Breast epithelium (tissue), 4 donors: ENCODE data around the gene CDH23. TPM values are rescaled to one million over a fixed set of nuclear protein-coding genes. Genes with fewer than 3 reads are reported as not detected.

ENCODE experiments used
- DNase-seq, 2 donors: peaks; one replicate each; pipeline ENCODE4 v3.0.0-alpha.2; 2019; ENCODE audit warnings: low spot score in 2 of 2
- H3K27ac ChIP-seq, 2 donors: fragments of 200-600 bp; sonication (generic) in 1 of 2; one replicate each; pipeline ENCODE4 v1.5.1; 2016 to 2019; ENCODE audit warnings: mild to moderate bottlenecking in 1 of 2
- H3K27me3 ChIP-seq, 2 donors: fragments of 200-600 bp; sonication (generic) in 1 of 2; one replicate each; pipeline versions ENCODE4 v1.5.1 to v1.6.0; 2017 to 2019; ENCODE audit warnings: control low read depth in 1 of 2, mild to moderate bottlenecking in 1 of 2
- H3K36me3 ChIP-seq: fragments of 200-600 bp; one replicate; pipeline ENCODE4 v1.5.1; 2019
- H3K4me1 ChIP-seq, 2 donors: fragments of 200-600 bp; sonication (generic); one replicate each; pipeline ENCODE4 v1.5.1; 2016 to 2019; ENCODE audit warnings: control low read depth in 1 of 2
- H3K4me3 ChIP-seq, 3 donors: fragments of 200-600 bp; sonication (generic); 1 replicate in 2 of 3; 2 replicates in 1 of 3; pipeline ENCODE4 v1.5.1; 2016 to 2019; ENCODE audit warnings: mild to moderate bottlenecking in 3 of 3, moderate library complexity in 2 of 3
- H3K9me3 ChIP-seq, 2 donors: fragments of 200-600 bp; sonication (generic) in 1 of 2; one replicate each; pipeline ENCODE4 v1.5.1; 2016 to 2019; ENCODE audit warnings: control low read depth in 1 of 2
- CTCF ChIP-seq, 3 donors: fragments of 450-650 bp; IDR thresholded peaks; one replicate each; pipeline ENCODE4 v1.5.1; 2016 to 2017; ENCODE audit warnings: antibody characterized with exemption in 3 of 3, mild to moderate bottlenecking in 3 of 3, moderate library complexity in 3 of 3
- POLR2A ChIP-seq: fragments of 450-650 bp; IDR thresholded peaks from one replicate; pipeline ENCODE4 v1.6.1; 2016; ENCODE audit warnings: antibody characterized with exemption, mild to moderate bottlenecking, moderate library complexity
- POLR2AphosphoS5 ChIP-seq, 3 donors: sonication (generic); formaldehyde crosslinking; IDR thresholded peaks; one replicate each; pipeline ENCODE4 v1.6.1; 2017; ENCODE audit warnings: antibody characterized with exemption in 3 of 3
- intact Hi-C: fragments of 100-400 bp; cut with DNase I; formaldehyde crosslinking; loops from one replicate; pipeline ENCODE4 v1.15.1; 2023; ENCODE audit warnings: low total_unique reads
- total RNA-seq, 3 donors: library from RNA; depleted of rRNA; stranded (reverse); fragments of >200 nt; gene quantifications; one replicate each; pipeline ENCODE4 v1.1.0, GENCODE V29; 2016

The CDH23 gene
- total RNA-seq, 3 donors from 2014 or later = 8.5 to 13.8 (median 11.6) TPM

- H3K27ac ChIP-seq = no peak overlapping the region
- H3K9me3 ChIP-seq = no peaks in the 10 kb centered on the region
- H3K4me3 ChIP-seq = no peak overlapping the region
- intact Hi-C loops = no loop called here
- H3K4me1 ChIP-seq = peaks cover 7 to 10% of the 10 kb centered on the region in 2 donors
- H3K27me3 ChIP-seq = no peaks in the 10 kb centered on the region
- DNase-seq = no peak
- TF ChIP-seq POLR2A (no peak), POLR2AphosphoS5 (IDR thresholded peaks at IDR 0.05) (no peak), CTCF (IDR thresholded peaks at IDR 0.05) (no peak)
- H3K36me3 ChIP-seq = no peaks in the 10 kb centered on the region
Observed at GRCh38 chr10:71708897-71709882, 312.5 kb downstream of the CDH23 start.

GRCh38 chr10:71710519-71710918 lies 313.8 kb downstream of the CDH23 start:
- Histone ChIP-seq H3K4me1 (peaks cover 20 to 22% of the 10 kb centered on the region in 2 donors), H3K4me3 (no peak overlapping the region), H3K36me3 (no peaks in the 10 kb centered on the region), H3K27ac (peak overlapping the region in 1 of 2 donors; percentile 99), H3K9me3 (no peaks in the 10 kb centered on the region), H3K27me3 (no peaks in the 10 kb centered on the region)
- intact Hi-C loops = no loop called here
- no peak for TF ChIP-seq CTCF (IDR thresholded peaks at IDR 0.05)
- no peak for TF ChIP-seq POLR2AphosphoS5 (IDR thresholded peaks at IDR 0.05)
- TF ChIP-seq POLR2A = no peak
- no peak for DNase-seq

- TF ChIP-seq CTCF (IDR thresholded peaks at IDR 0.05) (no peak), POLR2AphosphoS5 (IDR thresholded peaks at IDR 0.05) (no peak), POLR2A (no peak)
- Histone ChIP-seq H3K27ac (peak overlapping the region; percentile 85 to 99), H3K4me3 (no peak overlapping the region), H3K4me1 (peaks cover 20 to 27% of the 10 kb centered on the region in 2 donors), H3K9me3 (no peaks in the 10 kb centered on the region), H3K27me3 (no peaks in the 10 kb centered on the region), H3K36me3 (no peaks in the 10 kb centered on the region)
- intact Hi-C loops = no loop called here
- DNase-seq = no peak
Observed at GRCh38 chr10:71711052-71711623, 314.4 kb downstream of the CDH23 start.

- Histone ChIP-seq H3K36me3 (no peaks in the 10 kb centered on the region), H3K4me3 (no peak overlapping the region), H3K27me3 (no peaks in the 10 kb centered on the region), H3K9me3 (no peaks in the 10 kb centered on the region), H3K27ac (peak overlapping the region; percentile 85 to 99), H3K4me1 (peaks cover 20 to 27% of the 10 kb centered on the region in 2 donors)
- DNase-seq = no peak
- TF ChIP-seq POLR2A (no peak), POLR2AphosphoS5 (IDR thresholded peaks at IDR 0.05) (no peak), CTCF (IDR thresholded peaks at IDR 0.05) (no peak)
- intact Hi-C loops = no loop called here
Observed at GRCh38 chr10:71712170-71712569, 315.4 kb downstream of the CDH23 start.
